HepG2 (cell line): Measurements from ENCODE around the gene CELSR3. TPM values are rescaled to one million over a fixed set of nuclear protein-coding genes. Genes with fewer than 3 reads are reported as not detected.

Experiments used
- ATAC-seq: fragments of 200-7000 bp; cut with Tn5 transposase; 3 replicates; pipeline ENCODE4 v1.9.1; 2020; ENCODE audit warnings: mild to moderate bottlenecking, moderate library complexity
- BruUV-seq: library from RNA; stranded (reverse); fragments of 400-500 nt; replicated peaks from 2 replicates; lab custom pipeline; 2021; lab: Mats Ljungman, UMichigan
- CTCF ChIA-PET: fragments of 300-600 bp; formaldehyde crosslinking; extraction: SDS; loops from one replicate; lab custom pipeline; 2021; ENCODE audit warnings: low total read pairs, inconsistent platforms, low intra/inter-chr PET ratio; lab: Yijun Ruan, JAX
- POLR2A ChIA-PET: fragments of 350-600 bp; sonication (Branson Sonifier 250); formaldehyde crosslinking; loops from one replicate; lab custom pipeline; 2020; ENCODE audit warnings: antibody characterized with exemption, inconsistent platforms; lab: Yijun Ruan, JAX
- DNase-seq: peaks from one replicate; pipeline ENCODE4 v3.0.0-alpha.2; 2015; ENCODE audit warnings: low spot score
- FAIRE-seq: peaks from 3 replicates; lab custom pipeline; 2011; peaks lifted over from hg19 to GRCh38; lab: Jason Lieb, UNC
- H2AFZ ChIP-seq: one replicate; pipeline ENCODE4 v1.6.1; 2011; ENCODE audit warnings: low read length, inconsistent platforms
- H3K27ac ChIP-seq: fragments of 300-600 bp; 3 replicates; pipeline ENCODE4 v1.8.0; 2011; ENCODE audit warnings: mixed run types, mild to moderate bottlenecking, mixed read lengths, low read length, inconsistent platforms; ENCODE audit not compliant: insufficient read depth; ENCODE audit errors: extremely low read length
- H3K27me3 ChIP-seq, 2 experiments: fragments of 200-600 bp in 1 of 2; 2 replicates in 1 of 2; 3 replicates in 1 of 2; pipeline versions ENCODE4 v1.6.0 to v1.8.0; 2011; ENCODE audit warnings: low read length in 2 of 2, mild to moderate bottlenecking in 2 of 2, moderate library complexity in 2 of 2, inconsistent platforms in 1 of 2; ENCODE audit not compliant: insufficient read depth in 2 of 2, control insufficient read depth in 1 of 2
- H3K36me3 ChIP-seq, 2 experiments: fragments of 200-600 bp in 1 of 2; replicated peaks in 1 of 2; 2 replicates in 1 of 2; 3 replicates in 1 of 2; pipeline versions ENCODE4 v1.5.1 to v1.8.0; 2011; ENCODE audit warnings: low read length in 2 of 2, inconsistent platforms in 1 of 2; ENCODE audit not compliant: insufficient read depth in 2 of 2, control insufficient read depth in 1 of 2
- H3K4me1 ChIP-seq: 2 replicates; pipeline ENCODE4 v1.5.1; 2012; ENCODE audit warnings: low read length, inconsistent platforms; ENCODE audit not compliant: insufficient read depth
- H3K4me2 ChIP-seq: 2 replicates; pipeline ENCODE4 v1.6.0; 2011; ENCODE audit warnings: low read depth, low read length, inconsistent platforms
- H3K4me3 ChIP-seq, 3 experiments: fragments of 200-600 bp in 1 of 3; sonication (generic), shearing (Covaris generic) in 1 of 3; replicated peaks in 1 of 3; 2 replicates each; pipeline ENCODE4 v1.5.1; 2011 to 2016; ENCODE audit warnings: low read length in 3 of 3, inconsistent platforms in 2 of 3, low read depth in 2 of 3, mild to moderate bottlenecking in 2 of 3, control low read depth in 1 of 3, mixed read lengths in 1 of 3; ENCODE audit not compliant: insufficient read depth in 1 of 3
- H3K79me2 ChIP-seq: one replicate; pipeline ENCODE4 v1.6.1; 2011; ENCODE audit warnings: low read length, inconsistent platforms; ENCODE audit not compliant: insufficient read depth
- H3K9ac ChIP-seq: 2 replicates; pipeline ENCODE4 v1.6.0; 2011; ENCODE audit warnings: mild to moderate bottlenecking, low read depth, low read length, inconsistent platforms; ENCODE audit not compliant: insufficient read depth
- H3K9me3 ChIP-seq: 2 replicates; pipeline ENCODE4 v1.5.1; 2012; ENCODE audit warnings: mild to moderate bottlenecking, low read length
- H4K20me1 ChIP-seq: 2 replicates; pipeline ENCODE4 v1.6.0; 2011; ENCODE audit warnings: inconsistent platforms, mild to moderate bottlenecking, low read length, moderate library complexity; ENCODE audit not compliant: insufficient read depth
- MATR3 ChIP-seq: sonication (generic); formaldehyde crosslinking; IDR thresholded peaks from 2 replicates; pipeline ENCODE4 v1.4.0; 2020; ENCODE audit warnings: missing genetic modification reagents
- NR1H2 ChIP-seq: sonication (generic); formaldehyde crosslinking; IDR thresholded peaks from 2 replicates; pipeline ENCODE4 v1.8.1; 2022; ENCODE audit warnings: low read depth, missing genetic modification reagents, borderline replicate concordance
- SP5 ChIP-seq: IDR thresholded peaks from 2 replicates; pipeline ENCODE4 v1.6.1; 2016; ENCODE audit warnings: low read depth, borderline replicate concordance
- ZNF674 ChIP-seq: sonication (generic); formaldehyde crosslinking; IDR thresholded peaks from 2 replicates; pipeline ENCODE4 v1.5.0; 2020; ENCODE audit warnings: low read depth, mild to moderate bottlenecking, missing genetic modification reagents
- ZNF761 ChIP-seq: sonication (generic); formaldehyde crosslinking; conservative IDR thresholded peaks from 2 replicates; pipeline ENCODE4 v1.4.0; 2020; ENCODE audit warnings: mild to moderate bottlenecking, missing genetic modification reagents
- WGBS: methylation state at CpG from one replicate; pipeline ENCODE4 v1.1.6; 2017; ENCODE audit warnings: low lambda C conversion rate; 5-methylcytosine and 5-hydroxymethylcytosine counted together
- in situ Hi-C: cut with HindIII; loops from 2 replicates; pipeline ENCODE4 v1.10.0; 2017; ENCODE audit warnings: low pct_unique_long_range_greater_than_20kb; ENCODE audit not compliant: extremely low pct_ligation_motif_present
- intact Hi-C: fragments of 100-400 bp; cut with micrococcal nuclease; formaldehyde crosslinking; loops from one replicate; pipeline ENCODE4 v1.10.0; 2022; ENCODE audit not compliant: unreplicated experiment
- polyA plus RNA-seq, 8 experiments: library from polyadenylated mRNA; depleted of rRNA in 3 of 8; stranded (reverse) in 7 of 8; unstranded in 1 of 8; fragments of >200 nt; fragmentation: Illumina TruSeq in 4 of 8; extraction: Trizol in 4 of 8; gene quantifications; 2 replicates each; pipeline versions ENCODE4 v1.2.1 to v1.2.3, GENCODE V29; 2011 to 2016; ENCODE audit warnings: low read depth in 4 of 8, missing spikeins in 1 of 8, mixed read lengths in 1 of 8; ENCODE audit not compliant: insufficient read depth in 1 of 8
- total RNA-seq, 5 experiments: library from RNA; depleted of rRNA; stranded (reverse); fragments of >200 nt; fragmentation: Illumina TruSeq; extraction: Trizol; gene quantifications; 2 replicates each; pipeline ENCODE4 v1.2.3, GENCODE V29; 2016; ENCODE audit warnings: low read depth in 1 of 5
- TF ChIP-seq, protein P1 (sequence below): sonication (generic); formaldehyde crosslinking; IDR thresholded peaks from 2 replicates; pipeline ENCODE4 v1.8.0; 2022; ENCODE audit warnings: mild to moderate bottlenecking, missing genetic modification reagents; ENCODE audit not compliant: insufficient replicate concordance
- TF ChIP-seq, protein P2 (sequence below), 2 experiments: fragments of 450-650 bp in 1 of 2; sonication (generic) in 1 of 2; formaldehyde crosslinking in 1 of 2; IDR thresholded peaks; 2 replicates each; pipeline versions ENCODE4 v1.6.1 to v1.8.0; 2016 to 2022; ENCODE audit warnings: antibody characterized with exemption in 1 of 2, mild to moderate bottlenecking in 1 of 2, missing genetic modification reagents in 1 of 2

CELSR3 gene
- total and polyA plus RNA-seq, 2 of the 13 experiments (the other 11 are each of a cell fraction or from before 2014, with no cell fraction given) = 5.4 to 6.7 TPM

DNA sequence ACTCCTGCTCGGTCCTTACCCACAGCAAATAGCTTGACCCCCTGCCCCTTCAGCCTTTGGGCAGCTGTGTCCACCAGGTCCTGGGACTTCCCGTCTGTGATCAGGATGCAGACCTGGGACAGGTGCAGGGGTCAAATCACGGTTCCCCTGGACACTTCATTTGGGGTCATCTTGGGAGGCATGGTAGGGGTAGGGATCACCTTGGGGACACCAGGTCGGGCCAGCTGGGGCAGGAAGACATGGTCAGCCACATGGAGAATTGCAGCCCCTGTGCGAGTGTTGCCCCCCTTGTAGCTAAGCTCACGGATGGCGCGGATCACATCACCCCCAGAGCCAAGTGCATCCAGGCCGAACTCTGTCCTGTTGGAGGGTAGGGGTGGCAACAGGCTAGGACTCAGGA is 69.3 kb downstream of the CELSR3 start:
- no peak for DNase-seq
- TF ChIP-seq SP5 (no peak), MATR3 (CRISPR knock-in tag) (no peak), ZNF761 (CRISPR knock-in tag) (no peak), NR1H2 (no peak), ZNF674 (CRISPR knock-in tag) (no peak)
- TF ChIP-seq, protein P1, sequence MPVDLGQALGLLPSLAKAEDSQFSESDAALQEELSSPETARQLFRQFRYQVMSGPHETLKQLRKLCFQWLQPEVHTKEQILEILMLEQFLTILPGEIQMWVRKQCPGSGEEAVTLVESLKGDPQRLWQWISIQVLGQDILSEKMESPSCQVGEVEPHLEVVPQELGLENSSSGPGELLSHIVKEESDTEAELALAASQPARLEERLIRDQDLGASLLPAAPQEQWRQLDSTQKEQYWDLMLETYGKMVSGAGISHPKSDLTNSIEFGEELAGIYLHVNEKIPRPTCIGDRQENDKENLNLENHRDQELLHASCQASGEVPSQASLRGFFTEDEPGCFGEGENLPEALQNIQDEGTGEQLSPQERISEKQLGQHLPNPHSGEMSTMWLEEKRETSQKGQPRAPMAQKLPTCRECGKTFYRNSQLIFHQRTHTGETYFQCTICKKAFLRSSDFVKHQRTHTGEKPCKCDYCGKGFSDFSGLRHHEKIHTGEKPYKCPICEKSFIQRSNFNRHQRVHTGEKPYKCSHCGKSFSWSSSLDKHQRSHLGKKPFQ = no peak
- TF ChIP-seq, protein P2, sequence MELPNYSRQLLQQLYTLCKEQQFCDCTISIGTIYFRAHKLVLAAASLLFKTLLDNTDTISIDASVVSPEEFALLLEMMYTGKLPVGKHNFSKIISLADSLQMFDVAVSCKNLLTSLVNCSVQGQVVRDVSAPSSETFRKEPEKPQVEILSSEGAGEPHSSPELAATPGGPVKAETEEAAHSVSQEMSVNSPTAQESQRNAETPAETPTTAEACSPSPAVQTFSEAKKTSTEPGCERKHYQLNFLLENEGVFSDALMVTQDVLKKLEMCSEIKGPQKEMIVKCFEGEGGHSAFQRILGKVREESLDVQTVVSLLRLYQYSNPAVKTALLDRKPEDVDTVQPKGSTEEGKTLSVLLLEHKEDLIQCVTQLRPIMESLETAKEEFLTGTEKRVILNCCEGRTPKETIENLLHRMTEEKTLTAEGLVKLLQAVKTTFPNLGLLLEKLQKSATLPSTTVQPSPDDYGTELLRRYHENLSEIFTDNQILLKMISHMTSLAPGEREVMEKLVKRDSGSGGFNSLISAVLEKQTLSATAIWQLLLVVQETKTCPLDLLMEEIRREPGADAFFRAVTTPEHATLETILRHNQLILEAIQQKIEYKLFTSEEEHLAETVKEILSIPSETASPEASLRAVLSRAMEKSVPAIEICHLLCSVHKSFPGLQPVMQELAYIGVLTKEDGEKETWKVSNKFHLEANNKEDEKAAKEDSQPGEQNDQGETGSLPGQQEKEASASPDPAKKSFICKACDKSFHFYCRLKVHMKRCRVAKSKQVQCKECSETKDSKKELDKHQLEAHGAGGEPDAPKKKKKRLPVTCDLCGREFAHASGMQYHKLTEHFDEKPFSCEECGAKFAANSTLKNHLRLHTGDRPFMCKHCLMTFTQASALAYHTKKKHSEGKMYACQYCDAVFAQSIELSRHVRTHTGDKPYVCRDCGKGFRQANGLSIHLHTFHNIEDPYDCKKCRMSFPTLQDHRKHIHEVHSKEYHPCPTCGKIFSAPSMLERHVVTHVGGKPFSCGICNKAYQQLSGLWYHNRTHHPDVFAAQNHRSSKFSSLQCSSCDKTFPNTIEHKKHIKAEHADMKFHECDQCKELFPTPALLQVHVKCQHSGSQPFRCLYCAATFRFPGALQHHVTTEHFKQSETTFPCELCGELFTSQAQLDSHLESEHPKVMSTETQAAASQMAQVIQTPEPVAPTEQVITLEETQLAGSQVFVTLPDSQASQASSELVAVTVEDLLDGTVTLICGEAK (IDR thresholded peaks at IDR 0.05) = no peak
- TF ChIP-seq, protein P2 (CRISPR knock-in tag; IDR thresholded peaks at IDR 0.05) = no peak
- TF ChIP-seq, all 625 proteins: peak for 0
- WGBS = 60% methylated on average over 2 of the region's 9 CpGs
- H3K4me3 ChIP-seq = no peak overlapping the region
- ATAC-seq (no peak), FAIRE-seq (no peak)
- H3K4me1 ChIP-seq = peaks cover 45% of the 10 kb centered on the region
- intact Hi-C loops = no loop called here
- no peaks in the 10 kb centered on the region for H3K9me3 ChIP-seq
- no peaks in the 10 kb centered on the region for H4K20me1 ChIP-seq
- CTCF ChIA-PET = no interaction called here
- no peaks in the 10 kb centered on the region for H3K79me2 ChIP-seq
- BruUV-seq = no TSS peak
- in situ Hi-C loops = no loop called here
- no peak overlapping the region for H3K27ac ChIP-seq
- no peak overlapping the region for H3K4me2 ChIP-seq
- POLR2A ChIA-PET = no interaction called here
- H3K9ac ChIP-seq = no peak overlapping the region
- no peak overlapping the region for H2AFZ ChIP-seq
- peaks cover 1 to 7% of the 10 kb centered on the region in 2 experiments; a peak in 2 of 5 replicates for H3K36me3 ChIP-seq
- H3K27me3 ChIP-seq = 0 out of 5 replicates have a peak, but pooled peaks cover 0 to 4% of the 10 kb centered on the region in 2 experiments
